Measurements from ENCODE around the gene S1PR4.
"Not testable (repeated sequence)": the region's sequence is repeated elsewhere in the genome, so short reads cannot be mapped to it uniquely, and the experiment has no call there.

S1PR4 gene

GRCh38 chr19:3210347-3211017, 31.9 kb downstream of the S1PR4 start:
- in situ Hi-C loops (cut with MboI; ENCODE audit: low sequenced_read_pairs) = no loop called here

- in situ Hi-C loops (cut with MboI; ENCODE audit: low sequenced_read_pairs) = no loop called here
These were observed 32.6 kb downstream of the S1PR4 start for GRCh38 chr19:3211191-3211590.

- in situ Hi-C loops (cut with MboI; ENCODE audit: low sequenced_read_pairs) = no loop called here
These were observed 34.6 kb downstream of the S1PR4 start for GRCh38 chr19:3213159-3213558.

GRCh38 chr19:3216874-3217273, 38.3 kb downstream of the S1PR4 start:
- in situ Hi-C loops (cut with MboI; ENCODE audit: low sequenced_read_pairs) = no loop called here

GRCh38 chr19:3220576-3220975, 42.0 kb downstream of the S1PR4 start:
- in situ Hi-C loops (cut with MboI; ENCODE audit: low sequenced_read_pairs) = no loop called here

GRCh38 chr19:3221576-3221975, 43.0 kb downstream of the S1PR4 start:
- in situ Hi-C loops (cut with MboI; ENCODE audit: low sequenced_read_pairs) = not testable (repeated sequence)

- in situ Hi-C loops (cut with MboI; ENCODE audit: low sequenced_read_pairs) = no loop called here
These were observed 44.1 kb downstream of the S1PR4 start for GRCh38 chr19:3222709-3223108.

- in situ Hi-C loops (cut with MboI; ENCODE audit: low sequenced_read_pairs) = no loop called here
These were observed 46.0 kb downstream of the S1PR4 start, which contains the start of gene CELF5 for GRCh38 chr19:3224346-3225168. TSS of gene CELF5 (plus strand) at chr19:3224661. CDS start at chr19:3224740, 79 bp downstream.

- in situ Hi-C loops (cut with MboI; ENCODE audit: low sequenced_read_pairs) = no loop called here
These were observed 46.6 kb downstream of the S1PR4 start for GRCh38 chr19:3225169-3225485.

- in situ Hi-C loops (cut with MboI; ENCODE audit: low sequenced_read_pairs) = no loop called here
These were observed 47.1 kb downstream of the S1PR4 start for GRCh38 chr19:3225677-3226093.

- in situ Hi-C loops (cut with MboI; ENCODE audit: low sequenced_read_pairs) = no loop called here
These were observed 48.6 kb downstream of the S1PR4 start for GRCh38 chr19:3227054-3227626.

- in situ Hi-C loops (cut with MboI; ENCODE audit: low sequenced_read_pairs) = no loop called here
These were observed 50.8 kb downstream of the S1PR4 start for GRCh38 chr19:3229346-3229743.
